HG02852 (cell line): Measurements from ENCODE around the gene LCK.
"Not testable (repeated sequence)": the region's sequence is repeated elsewhere in the genome, so short reads cannot be mapped to it uniquely, and the experiment has no call there.

ENCODE experiments used
- ATAC-seq: cut with Tn5 transposase; IDR thresholded peaks from one replicate; pipeline ENCODE4 v1.9.1; 2021; ENCODE audit warnings: mild to moderate bottlenecking, moderate library complexity; ENCODE audit not compliant: unreplicated experiment

LCK gene

GRCh38 chr1:32272557-32273390 lies 21.7 kb downstream of the LCK start:
- ATAC-seq: no peak

GRCh38 chr1:32273391-32274208 lies 22.5 kb downstream of the LCK start:
- ATAC-seq: no peak

- no peak for ATAC-seq
Observed at GRCh38 chr1:32274646-32275340, 23.7 kb downstream of the LCK start.

GRCh38 chr1:32275424-32275823 lies 24.4 kb downstream of the LCK start:
- no peak for ATAC-seq

- ATAC-seq: no peak
Observed at GRCh38 chr1:32276032-32276782, 25.1 kb downstream of the LCK start.

- not testable (repeated sequence) for ATAC-seq
Observed at GRCh38 chr1:32284777-32285176, 33.7 kb downstream of the LCK start.

GRCh38 chr1:32285658-32286057 lies 34.6 kb downstream of the LCK start:
- ATAC-seq: no peak

- no peak for ATAC-seq
Observed at GRCh38 chr1:32286763-32287162, 35.7 kb downstream of the LCK start.

GRCh38 chr1:32289256-32289655 lies 38.2 kb downstream of the LCK start:
- ATAC-seq: no peak

- ATAC-seq: no peak
Observed at GRCh38 chr1:32291145-32291707, 40.2 kb downstream of the LCK start.

- peak; percentile 95 for ATAC-seq
Observed at GRCh38 chr1:32291708-32292538, 40.9 kb downstream of the LCK start, which contains the start of gene HDAC1. Gene HDAC1, plus strand, starts transcription at chr1:32292083. Its CDS starts 87 bp downstream, at chr1:32292170.

GRCh38 chr1:32298211-32298610 lies 47.1 kb downstream of the LCK start:
- not testable (repeated sequence) for ATAC-seq

GRCh38 chr1:32299327-32299726 lies 48.3 kb downstream of the LCK start:
- ATAC-seq: no peak

- ATAC-seq: no peak
Observed at GRCh38 chr1:32303358-32303757, 52.3 kb downstream of the LCK start.

GRCh38 chr1:32303997-32304622 lies 53.0 kb downstream of the LCK start:
- ATAC-seq: no peak

- ATAC-seq: no peak
Observed at GRCh38 chr1:32305310-32305709, 54.2 kb downstream of the LCK start.

GRCh38 chr1:32307324-32307723 lies 56.3 kb downstream of the LCK start:
- no peak for ATAC-seq

GRCh38 chr1:32309960-32310359 lies 58.9 kb downstream of the LCK start:
- no peak for ATAC-seq
